Endothelial cell of umbilical vein (primary cell): ENCODE data around the gene ABCA10.

Source experiments
- CTCF ChIP-seq, 2 donors: IDR thresholded peaks; 1 replicate in 1 of 2; 2 replicates in 1 of 2; pipeline ENCODE4 v1.5.1; 2011; ENCODE audit warnings: low read length in 2 of 2, mild to moderate bottlenecking in 2 of 2, moderate library complexity in 2 of 2, control low read depth in 1 of 2, inconsistent platforms in 1 of 2, low read depth in 1 of 2; ENCODE audit not compliant: insufficient read depth in 1 of 2; ENCODE audit errors: extremely low read depth in 1 of 2
- POLR2A ChIP-seq: IDR thresholded peaks from 2 replicates; pipeline ENCODE4 v1.6.1; 2012; ENCODE audit warnings: low read depth, mild to moderate bottlenecking, control low read depth, low read length
- POLR2AphosphoS5 ChIP-seq: IDR thresholded peaks from 2 replicates; pipeline ENCODE4 v1.6.1; 2012; ENCODE audit warnings: low read depth, mild to moderate bottlenecking, control low read depth, low read length, moderate library complexity; ENCODE audit not compliant: insufficient read depth

GRCh38 chr17:69207151-69207550 lies 21.5 kb downstream of the ABCA10 start:
- no peak for TF ChIP-seq POLR2A
- TF ChIP-seq CTCF (IDR thresholded peaks at IDR 0.05; ENCODE audit: extremely low read depth in 1 of 2, insufficient read depth in 1 of 2, low read depth in 1 of 2, low read length in 2 of 2), result no peak
- TF ChIP-seq POLR2AphosphoS5, result no peak
